ENCODE results near the gene PCGF3. TPM values are rescaled to one million over a fixed set of nuclear protein-coding genes. Genes with fewer than 3 reads are reported as not detected.
"Not testable (repeated sequence)": the region's sequence is repeated elsewhere in the genome, so short reads cannot be mapped to it uniquely, and the experiment has no call there.

PCGF3 gene
- polyA plus RNA-seq, 3 donors = 60.9 to 88.3 (median 82.7) TPM

DNA sequence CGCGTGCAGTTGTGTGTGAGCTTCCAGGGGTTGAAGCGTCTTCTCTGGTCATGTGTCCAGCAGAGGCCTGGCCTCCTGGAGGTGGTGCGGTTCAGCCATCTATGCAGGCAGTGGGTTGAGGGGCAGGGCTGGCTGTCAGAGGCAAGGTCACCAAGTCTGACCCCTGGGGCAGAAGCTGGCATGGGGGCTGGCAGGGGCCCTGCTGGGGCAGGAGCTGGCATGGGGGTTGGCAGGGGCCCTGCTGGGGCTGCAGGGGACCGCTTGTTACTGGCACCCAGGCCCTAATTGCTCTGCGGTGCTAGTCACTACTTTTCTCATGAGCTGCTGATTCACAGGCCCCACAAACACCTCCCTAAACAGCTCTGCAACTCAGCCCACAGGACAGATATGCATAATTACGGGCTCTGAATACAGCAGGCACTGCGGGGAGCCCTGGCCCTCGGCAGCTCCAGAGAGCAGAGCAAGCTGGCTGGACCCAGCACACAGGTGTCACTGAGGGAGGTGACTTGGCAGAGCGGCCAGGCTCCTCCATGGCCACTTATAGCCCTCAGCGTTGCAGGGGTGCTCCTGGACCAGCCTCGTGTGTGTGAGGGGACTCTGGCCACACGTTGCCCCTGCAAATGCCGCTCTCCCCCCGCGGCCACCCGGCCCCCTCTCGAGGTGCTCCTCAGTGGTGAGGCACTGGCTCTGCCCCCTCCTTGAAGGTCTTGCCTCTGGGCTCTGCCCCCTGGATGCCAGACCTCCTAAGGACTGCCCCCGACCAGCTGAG is 87.6 kb downstream of the PCGF3 start:
- DNase-seq = no peak

DNA sequence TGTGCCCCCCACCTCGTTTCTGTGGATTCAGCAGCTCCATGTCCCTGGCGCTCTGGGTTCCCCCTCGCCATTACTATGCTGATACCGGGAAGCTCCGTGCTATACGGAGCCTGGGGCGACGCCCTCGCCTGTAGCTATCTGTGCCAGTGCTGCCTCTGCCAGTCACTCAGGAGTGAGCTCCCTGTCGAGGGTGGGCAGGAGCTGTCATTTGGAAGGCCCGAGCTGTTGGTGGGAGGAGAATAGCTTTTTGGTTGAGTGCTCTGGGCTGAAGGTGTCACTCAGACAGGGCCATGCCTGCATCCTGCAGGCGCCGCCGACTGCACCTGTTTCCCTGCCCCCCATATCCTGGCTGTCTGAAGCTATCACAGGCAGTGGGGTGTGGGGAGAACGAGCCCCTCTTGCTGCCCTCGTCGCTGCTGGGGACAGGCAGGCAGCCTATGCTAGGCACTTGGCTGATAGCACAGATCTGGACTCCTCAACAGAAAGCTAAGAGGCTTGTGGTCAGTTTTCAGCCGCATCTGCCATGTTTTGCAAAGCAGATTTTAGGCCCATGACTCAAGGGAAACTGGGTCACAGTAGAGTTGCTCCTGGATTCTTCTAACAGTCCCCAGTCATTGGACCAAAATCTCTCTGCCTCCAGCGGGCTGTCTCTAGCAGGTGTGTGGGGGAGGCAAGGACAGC is 88.4 kb downstream of the PCGF3 start:
- no peak for DNase-seq

DNA sequence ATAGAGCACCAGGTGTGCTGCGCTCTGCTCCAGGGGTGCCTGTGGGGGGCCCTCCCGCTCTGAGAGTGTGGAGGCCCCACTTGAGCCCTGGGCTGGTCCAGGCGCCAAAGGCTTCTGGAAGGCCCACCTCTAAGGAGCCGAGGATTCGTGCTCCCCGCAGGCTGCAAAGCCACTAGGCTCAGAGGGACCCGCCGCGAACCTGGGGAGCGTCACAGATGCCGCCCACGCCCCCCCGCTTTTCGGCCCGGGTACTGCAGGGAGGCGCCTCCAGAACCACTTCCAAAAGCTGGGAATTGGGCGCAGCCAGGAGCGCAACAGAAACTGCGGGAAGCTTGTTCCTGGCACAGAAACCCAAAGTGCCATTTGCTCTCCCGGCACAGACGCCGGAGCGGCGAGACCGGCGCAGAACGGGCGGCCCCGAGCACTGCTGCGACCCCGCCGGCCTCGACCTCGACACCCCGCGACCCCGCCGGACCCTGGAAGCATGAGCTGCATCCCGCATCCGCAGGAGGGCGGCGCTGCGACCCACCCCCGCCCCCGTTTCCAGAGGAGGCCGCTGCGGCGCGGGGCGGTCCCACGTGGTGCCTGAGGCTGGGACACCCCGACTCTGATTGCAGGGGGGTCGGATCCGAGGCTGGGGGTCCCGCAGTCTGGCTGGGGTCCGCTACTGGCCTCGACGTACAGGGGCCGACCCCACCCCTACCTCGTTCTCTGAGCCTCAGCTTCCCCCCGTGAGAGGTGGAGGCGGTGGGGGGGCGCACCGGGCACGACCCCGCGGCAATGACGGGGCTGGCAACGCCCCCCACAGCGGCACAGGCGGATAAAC is 89.5 kb downstream of the PCGF3 start:
- no peak for DNase-seq

- DNase-seq = no peak
These were observed 90.1 kb downstream of the PCGF3 start for GRCh38 chr4:795726-796119.

DNA sequence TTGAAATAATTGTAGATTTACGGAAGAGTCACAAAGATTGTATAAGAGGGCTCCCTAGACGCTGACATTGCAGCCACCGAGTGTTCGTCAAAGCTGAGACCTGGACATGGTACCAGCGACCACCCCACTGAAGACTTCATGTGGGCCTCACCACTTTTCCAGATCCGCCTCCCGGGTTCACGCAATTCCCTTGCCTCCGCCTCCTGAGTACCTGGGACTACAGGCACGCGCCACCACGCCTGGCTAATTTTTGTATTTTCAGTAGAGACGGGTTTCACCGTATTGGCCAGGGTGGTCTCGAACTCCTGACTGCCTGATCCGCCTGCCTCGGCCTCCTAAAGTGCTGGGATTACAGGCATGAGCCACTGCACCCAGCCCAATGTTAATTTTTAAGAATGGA is 90.6 kb downstream of the PCGF3 start:
- DNase-seq = no peak

- DNase-seq = no peak
These were observed 91.4 kb downstream of the PCGF3 start for GRCh38 chr4:797066-797465.

DNA sequence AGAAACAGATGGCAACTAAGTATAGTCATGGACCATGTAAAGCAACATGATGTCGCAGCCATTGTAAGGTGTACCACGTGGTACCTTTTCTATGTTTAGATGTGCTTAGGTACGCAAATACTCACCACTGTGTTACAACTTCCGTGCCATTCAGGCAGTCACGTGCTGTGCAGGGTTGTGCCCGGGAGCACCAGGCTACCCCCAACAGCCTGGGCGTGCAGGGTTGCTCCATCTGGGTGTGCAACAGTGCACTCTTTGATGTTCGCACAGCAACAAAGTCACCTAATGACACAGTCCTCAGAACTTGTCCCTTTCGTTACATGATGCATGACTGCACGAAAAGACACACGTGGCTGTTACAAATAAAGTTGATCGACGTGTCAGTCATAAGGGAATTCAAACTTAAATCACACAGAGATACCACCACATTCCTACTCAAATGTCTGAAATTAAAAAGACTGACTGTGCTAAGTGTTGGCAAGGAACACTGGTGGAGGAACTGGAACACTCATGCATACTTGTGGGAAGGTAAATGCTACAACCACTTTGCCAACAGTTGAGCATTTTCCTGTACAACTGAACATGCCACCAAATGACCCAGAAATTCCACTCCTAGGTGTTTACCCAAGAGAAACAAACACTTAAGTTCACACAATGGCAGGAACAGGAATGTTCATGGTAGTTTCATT is 95.9 kb downstream of the PCGF3 start:
- DNase-seq = no peak

DNA sequence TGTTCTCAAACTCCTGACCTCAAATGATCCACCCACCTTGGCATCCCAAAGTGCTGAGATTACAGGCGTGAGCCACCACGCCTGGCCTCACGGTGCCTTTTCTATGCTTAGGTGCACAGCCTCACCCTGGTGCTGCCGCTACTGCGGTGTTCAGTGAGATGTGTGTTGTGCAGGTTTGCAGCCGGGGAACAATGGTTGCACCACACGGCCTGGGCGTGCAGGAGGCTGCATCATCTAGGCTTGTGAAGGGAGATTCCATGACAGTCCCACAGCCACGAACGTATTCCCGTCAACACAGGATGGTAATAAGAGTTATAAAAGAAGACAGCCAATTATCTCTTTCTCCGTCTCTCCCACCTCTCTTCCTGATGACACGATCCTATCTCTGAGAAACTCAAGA is 98.3 kb downstream of the PCGF3 start:
- DNase-seq = no peak

DNA sequence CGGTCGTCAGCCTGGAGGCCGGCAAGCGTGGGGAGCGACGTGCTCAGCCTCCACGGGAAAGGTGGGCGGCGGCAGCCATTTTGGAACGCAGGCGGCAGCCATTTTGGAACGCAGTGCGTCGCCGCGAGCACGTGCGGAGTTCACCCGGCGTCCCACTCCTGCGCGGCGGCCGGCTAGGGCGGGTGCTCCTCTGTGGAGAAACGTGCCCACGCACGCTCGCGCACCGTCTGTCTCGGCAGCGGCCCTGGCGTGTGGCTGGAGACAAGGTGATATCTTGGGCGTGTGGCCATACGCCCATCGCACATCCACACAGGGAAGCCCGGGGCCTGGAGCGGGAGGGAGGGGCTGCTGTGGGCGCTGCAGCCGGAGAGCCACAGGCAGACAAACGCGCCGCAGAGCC is 99.2 kb downstream of the PCGF3 start:
- no peak for DNase-seq

DNA sequence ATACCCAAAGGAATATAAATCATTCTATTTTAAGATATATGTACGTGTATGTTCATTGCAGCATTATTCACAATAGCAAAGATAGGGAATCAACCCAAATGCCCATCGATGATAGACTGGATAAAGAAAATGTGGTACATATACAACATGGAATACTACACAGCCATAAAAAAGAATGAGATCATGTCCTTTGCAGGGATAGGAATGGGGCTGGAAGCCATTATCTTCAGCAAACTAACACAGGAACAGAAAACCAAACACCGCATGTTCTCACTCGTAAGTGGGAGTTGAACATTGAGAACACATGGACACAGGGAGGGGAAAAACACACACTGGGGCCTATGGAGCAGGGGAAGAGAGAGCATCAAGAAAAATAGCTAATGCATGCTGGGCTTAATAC is 101.3 kb downstream of the PCGF3 start:
- not testable (repeated sequence) for DNase-seq

DNA sequence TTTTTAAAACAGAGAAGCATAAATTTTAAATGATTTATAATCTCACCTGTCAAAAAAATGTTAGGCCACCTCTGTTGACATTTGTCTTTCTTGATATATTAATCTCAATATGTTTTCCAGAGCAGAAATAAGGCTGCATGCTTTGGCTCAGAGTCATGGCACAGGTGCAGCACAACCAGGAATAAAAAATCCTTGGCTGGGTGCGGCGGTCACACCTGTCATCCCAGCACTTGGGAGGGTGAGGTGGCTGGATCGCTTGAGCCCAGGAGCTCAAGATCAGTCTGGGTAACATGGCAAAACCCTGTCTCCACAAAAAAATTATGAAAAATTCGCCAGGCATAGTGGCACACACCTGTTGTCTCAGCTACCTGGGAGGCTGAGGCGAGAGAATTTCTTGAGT is 102.2 kb downstream of the PCGF3 start:
- no peak for DNase-seq

DNA sequence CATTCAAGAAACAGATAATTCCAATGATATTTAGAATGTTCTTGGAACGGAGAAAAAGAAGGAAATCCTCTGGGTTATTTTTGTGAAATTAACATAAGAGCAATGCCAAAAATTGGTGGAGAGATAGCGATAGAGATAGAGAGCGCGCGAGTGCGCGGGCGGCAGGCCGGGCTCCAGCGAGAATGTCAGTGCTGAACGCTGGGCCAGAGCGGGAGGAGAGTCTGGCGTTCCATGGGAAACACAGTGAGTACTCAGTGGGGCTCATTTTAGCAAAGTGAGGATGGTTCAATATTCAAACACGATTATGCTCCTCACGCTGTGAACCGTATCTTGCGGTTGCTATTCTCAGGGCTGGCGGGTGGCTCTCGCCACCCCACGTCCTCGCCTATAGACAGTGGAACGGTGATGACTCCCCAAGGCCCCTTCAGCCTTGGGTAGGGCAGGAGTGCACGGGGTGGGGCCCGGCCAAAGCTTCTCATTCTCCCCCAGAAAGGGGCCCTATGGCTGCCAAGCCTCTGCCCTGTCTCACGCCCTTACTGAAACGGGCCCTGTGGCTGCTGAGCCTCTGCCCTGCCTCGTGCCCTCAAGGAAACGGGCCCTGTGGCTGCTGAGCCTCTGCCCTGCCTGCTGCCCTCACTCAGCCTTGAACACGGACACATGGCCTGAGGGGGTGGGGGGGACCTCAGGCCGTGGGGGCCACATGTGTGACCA is 103.4 kb downstream of the PCGF3 start:
- no peak for DNase-seq

- no peak for DNase-seq
These were observed 108.3 kb downstream of the PCGF3 start for GRCh38 chr4:813900-814299.

GRCh38 chr4:814312-814850 is 108.7 kb downstream of the PCGF3 start:
- no peak for DNase-seq

DNA sequence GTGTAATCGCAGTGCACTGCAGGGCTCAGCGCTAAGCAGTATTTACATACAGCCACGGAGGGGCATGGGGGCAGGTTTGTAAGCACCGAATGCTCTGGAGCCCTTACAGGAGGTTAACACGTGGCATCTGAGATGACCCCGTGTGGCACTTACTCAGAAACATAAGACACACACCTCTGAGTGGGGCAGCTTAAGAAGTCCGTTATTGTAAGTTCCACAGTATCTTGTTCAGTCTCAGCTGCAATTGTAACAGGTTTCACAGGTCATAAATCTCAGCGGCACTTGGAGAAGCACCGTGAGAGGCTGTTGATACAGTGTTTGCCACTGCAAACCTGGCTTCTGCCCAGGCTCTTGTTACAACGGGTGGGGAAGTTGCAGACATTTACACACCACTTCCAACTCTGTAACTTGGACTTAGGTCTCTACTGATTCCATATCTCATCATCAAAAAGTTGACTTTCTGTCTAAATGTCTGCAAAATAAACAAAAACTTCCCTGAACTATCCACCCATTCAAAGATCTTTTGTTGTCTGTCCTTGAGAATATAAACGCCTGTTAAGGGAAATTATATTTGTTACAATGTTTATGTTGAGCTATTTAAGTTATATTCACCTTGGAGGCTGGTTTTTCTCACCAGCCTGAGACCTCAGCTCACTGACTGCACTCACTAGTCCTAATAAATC is 110.0 kb downstream of the PCGF3 start:
- peak; percentile 81 for DNase-seq

DNA sequence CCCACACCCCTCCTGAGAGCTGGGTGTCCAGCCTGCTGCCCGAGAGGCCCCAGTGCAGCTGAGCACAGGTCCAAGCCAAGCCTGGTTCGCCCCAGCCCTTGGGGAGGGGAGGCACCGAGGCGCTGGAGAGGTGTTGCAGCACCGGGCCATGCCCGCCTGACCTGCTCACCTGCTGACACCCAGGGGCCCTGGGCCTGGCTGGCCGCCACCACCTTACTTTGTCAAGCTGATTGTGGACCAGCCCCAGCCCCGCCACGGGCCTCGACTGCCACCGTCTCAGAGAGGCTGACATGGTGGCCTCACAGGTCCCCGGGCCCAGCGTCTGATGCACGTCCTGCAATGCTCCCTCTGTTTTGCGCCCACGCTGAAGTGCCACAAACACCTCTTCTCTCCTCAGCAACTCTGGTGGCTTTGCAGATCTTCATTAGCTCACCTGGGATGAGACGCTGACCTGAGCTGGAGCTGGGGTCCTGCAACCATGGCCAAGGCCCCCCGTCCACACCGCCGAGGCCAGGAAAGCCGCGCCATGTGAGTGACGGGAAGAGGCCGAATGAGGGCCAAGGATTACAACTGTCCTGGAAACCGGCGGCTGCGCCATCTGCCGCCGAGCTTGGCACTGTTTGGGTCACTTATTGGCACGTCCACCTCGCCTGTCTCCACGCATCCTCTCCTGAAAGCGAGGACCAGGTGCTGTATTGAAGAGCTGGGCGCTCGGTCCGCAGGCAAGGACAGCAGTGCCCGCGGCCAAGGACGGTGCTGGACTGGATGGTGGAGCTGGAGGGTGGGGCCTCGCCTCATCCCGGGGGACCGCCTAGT is 112.7 kb downstream of the PCGF3 start:
- no peak for DNase-seq

GRCh38 chr4:819401-820229 is 114.0 kb downstream of the PCGF3 start:
- DNase-seq = no peak

All from renal pelvis (tissue), 4 donors.